WTC11 (cell line): ENCODE measurements around the gene TRIM43. TPM values are rescaled to one million over a fixed set of nuclear protein-coding genes. Genes with fewer than 3 reads are reported as not detected.

Source experiments
- ATAC-seq: fragments of 200-7000 bp; cut with Tn5 transposase; 2 replicates; pipeline ENCODE4 v1.10.0; 2021; ENCODE audit warnings: mild to moderate bottlenecking, moderate library complexity
- CTCF ChIA-PET: fragments of 300-600 bp; sonication (Branson Sonifier 250); formaldehyde crosslinking; loops from one replicate; lab custom pipeline; 2021; ENCODE audit warnings: antibody characterized with exemption; lab: Charles Lee
- POLR2A ChIA-PET: fragments of 350-600 bp; sonication (Branson Sonifier 250); formaldehyde crosslinking; loops from one replicate; lab custom pipeline; 2021; ENCODE audit warnings: antibody characterized with exemption; lab: Charles Lee
- DNase-seq: peaks from one replicate; pipeline ENCODE4 v3.0.0; 2021; ENCODE audit warnings: low spot score
- H3K27ac Mint-ChIP-seq: 2 replicates; pipeline ENCODE4 v1.8.0; 2021; ENCODE audit warnings: mixed read lengths
- H3K27me3 Mint-ChIP-seq: 2 replicates; pipeline ENCODE4 v1.8.0; 2021; ENCODE audit warnings: low read depth, mild to moderate bottlenecking, moderate library complexity, mixed read lengths
- H3K36me3 Mint-ChIP-seq: 2 replicates; pipeline ENCODE4 v1.8.0; 2021; ENCODE audit warnings: mixed read lengths
- H3K4me1 Mint-ChIP-seq: 2 replicates; pipeline ENCODE4 v1.8.0; 2022; ENCODE audit warnings: mixed read lengths
- H3K4me3 Mint-ChIP-seq: 2 replicates; pipeline ENCODE4 v1.8.0; 2021; ENCODE audit warnings: mild to moderate bottlenecking, moderate library complexity, mixed read lengths
- H3K9me3 Mint-ChIP-seq: 2 replicates; pipeline ENCODE4 v1.8.0; 2021; ENCODE audit warnings: mixed read lengths
- EMX1 ChIP-seq: fragments of 250-450 bp; sonication (Bioruptor Pico); IDR thresholded peaks from 2 replicates; pipeline ENCODE4 v1.8.0; 2021; ENCODE audit warnings: mild to moderate bottlenecking
- ESRRA ChIP-seq: sonication (generic); formaldehyde crosslinking; IDR thresholded peaks from 2 replicates; pipeline ENCODE4 v1.8.1; 2022; ENCODE audit warnings: mild to moderate bottlenecking, missing genetic modification reagents, borderline replicate concordance
- FOXJ3 ChIP-seq: sonication (generic); formaldehyde crosslinking; IDR thresholded peaks from 2 replicates; pipeline ENCODE4 v1.9.0; 2021; ENCODE audit warnings: missing genetic modification reagents, mild to moderate bottlenecking, borderline replicate concordance
- KAT7 ChIP-seq: sonication (generic); formaldehyde crosslinking; IDR thresholded peaks from 2 replicates; pipeline ENCODE4 v1.8.1; 2023; ENCODE audit warnings: missing genetic modification reagents, mild to moderate bottlenecking, borderline replicate concordance
- NFE2L1 ChIP-seq: sonication (generic); formaldehyde crosslinking; IDR thresholded peaks from 2 replicates; pipeline ENCODE4 v1.8.1; 2023; ENCODE audit warnings: missing genetic modification reagents
- OVOL2 ChIP-seq: fragments of 250-450 bp; sonication (Bioruptor Pico); IDR thresholded peaks from 2 replicates; pipeline ENCODE4 v1.9.0; 2021; ENCODE audit warnings: mild to moderate bottlenecking, borderline replicate concordance
- PRRX2 ChIP-seq: fragments of 250-450 bp; sonication (Bioruptor Pico); IDR thresholded peaks from 2 replicates; pipeline ENCODE4 v1.8.0; 2021; ENCODE audit warnings: mild to moderate bottlenecking
- RORB ChIP-seq: fragments of 250-450 bp; sonication (Bioruptor Pico); IDR thresholded peaks from 2 replicates; pipeline ENCODE4 v1.9.0; 2021; ENCODE audit warnings: mild to moderate bottlenecking
- SMAD3 ChIP-seq: sonication (generic); formaldehyde crosslinking; IDR thresholded peaks from 2 replicates; pipeline ENCODE4 v1.8.0; 2022; ENCODE audit warnings: missing genetic modification reagents, mild to moderate bottlenecking, borderline replicate concordance
- SMAD4 ChIP-seq: sonication (generic); formaldehyde crosslinking; IDR thresholded peaks from 2 replicates; pipeline ENCODE4 v1.8.0; 2022; ENCODE audit warnings: mild to moderate bottlenecking, missing genetic modification reagents
- TEAD4 ChIP-seq: sonication (generic); formaldehyde crosslinking; IDR thresholded peaks from 2 replicates; pipeline ENCODE4 v1.8.0; 2022; ENCODE audit warnings: mild to moderate bottlenecking, missing genetic modification reagents
- ZBTB21 ChIP-seq: sonication (generic); formaldehyde crosslinking; IDR thresholded peaks from 2 replicates; pipeline ENCODE4 v1.8.1; 2023; ENCODE audit warnings: mild to moderate bottlenecking, missing genetic modification reagents, borderline replicate concordance
- ZNF232 ChIP-seq: sonication (generic); formaldehyde crosslinking; IDR thresholded peaks from 2 replicates; pipeline ENCODE4 v1.8.0; 2022; ENCODE audit warnings: mild to moderate bottlenecking, missing genetic modification reagents
- total RNA-seq: library from RNA; stranded (reverse); gene quantifications from 3 replicates; pipeline ENCODE4 v1.2.3, GENCODE V29; 2021
- TF ChIP-seq, protein P1 (sequence below): fragments of 250-450 bp; sonication (Bioruptor Pico); IDR thresholded peaks from 2 replicates; pipeline ENCODE4 v1.9.0; 2021; ENCODE audit warnings: mild to moderate bottlenecking
- TF ChIP-seq, protein P2 (sequence below): sonication (generic); formaldehyde crosslinking; IDR thresholded peaks from 2 replicates; pipeline ENCODE4 v1.8.1; 2023; ENCODE audit warnings: mild to moderate bottlenecking, missing genetic modification reagents
- TF ChIP-seq, protein P3 (sequence below): sonication (generic); formaldehyde crosslinking; IDR thresholded peaks from 2 replicates; pipeline ENCODE4 v1.8.1; 2022; ENCODE audit warnings: low read depth, mild to moderate bottlenecking, moderate library complexity, missing genetic modification reagents, borderline replicate concordance
- TF ChIP-seq, protein P4 (sequence below): fragments of 250-450 bp; sonication (Bioruptor Pico); IDR thresholded peaks from 2 replicates; pipeline ENCODE4 v1.9.0; 2021; ENCODE audit warnings: mild to moderate bottlenecking
- TF ChIP-seq, protein P5 (sequence below): sonication (generic); formaldehyde crosslinking; conservative IDR thresholded peaks from 2 replicates; pipeline ENCODE4 v1.8.1; 2022; ENCODE audit warnings: mild to moderate bottlenecking, missing genetic modification reagents
- TF ChIP-seq, protein P6 (sequence below): sonication (generic); formaldehyde crosslinking; IDR thresholded peaks from 2 replicates; pipeline ENCODE4 v1.8.0; 2023; ENCODE audit warnings: mild to moderate bottlenecking, missing genetic modification reagents
- TF ChIP-seq, protein P7 (sequence below): fragments of 200-600 bp; IDR thresholded peaks from 2 replicates; pipeline ENCODE4 v1.8.0; 2022; ENCODE audit warnings: antibody characterized with exemption
- TF ChIP-seq, protein P8 (sequence below): sonication (generic); formaldehyde crosslinking; IDR thresholded peaks from 2 replicates; pipeline ENCODE4 v1.8.1; 2022; ENCODE audit warnings: low read depth, missing genetic modification reagents, borderline replicate concordance
- TF ChIP-seq, protein P9 (sequence below): sonication (generic); formaldehyde crosslinking; IDR thresholded peaks from 2 replicates; pipeline ENCODE4 v1.8.0; 2022; ENCODE audit warnings: mild to moderate bottlenecking, missing genetic modification reagents

TRIM43 gene
- total RNA-seq, 1 experiment from 2014 or later, result not detected

DNA sequence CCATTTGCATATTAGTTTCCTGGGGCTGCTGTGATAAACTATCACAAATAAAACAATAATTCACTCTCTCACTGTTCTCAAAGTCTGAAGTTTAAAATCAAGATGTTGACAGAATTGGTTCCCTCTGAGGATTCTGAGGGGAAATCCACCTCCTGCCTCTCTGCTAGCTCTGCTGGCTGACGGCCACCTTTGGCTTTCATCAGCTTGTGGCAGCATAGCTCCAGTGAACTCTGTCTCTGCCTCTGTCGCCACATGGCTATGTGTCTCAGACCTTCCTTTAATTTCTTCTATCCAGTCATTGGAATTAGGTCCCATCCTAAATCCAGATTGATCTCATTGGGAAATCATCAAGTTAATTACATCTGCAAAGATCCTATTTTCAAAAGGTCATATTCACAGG is 38.9 kb upstream of the TRIM43 start:
- Mint-ChIP-seq H3K4me3 (no peak overlapping the region), H3K36me3 (no peaks in the 10 kb centered on the region), H3K27me3 (no peaks in the 10 kb centered on the region), H3K4me1 (no peaks in the 10 kb centered on the region), H3K27ac (no peak overlapping the region), H3K9me3 (no peaks in the 10 kb centered on the region)
- DNase-seq (no peak), ATAC-seq (no peak)
- TF ChIP-seq, protein P1, sequence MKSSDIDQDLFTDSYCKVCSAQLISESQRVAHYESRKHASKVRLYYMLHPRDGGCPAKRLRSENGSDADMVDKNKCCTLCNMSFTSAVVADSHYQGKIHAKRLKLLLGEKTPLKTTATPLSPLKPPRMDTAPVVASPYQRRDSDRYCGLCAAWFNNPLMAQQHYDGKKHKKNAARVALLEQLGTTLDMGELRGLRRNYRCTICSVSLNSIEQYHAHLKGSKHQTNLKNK, result no peak
- TF ChIP-seq, protein P2, sequence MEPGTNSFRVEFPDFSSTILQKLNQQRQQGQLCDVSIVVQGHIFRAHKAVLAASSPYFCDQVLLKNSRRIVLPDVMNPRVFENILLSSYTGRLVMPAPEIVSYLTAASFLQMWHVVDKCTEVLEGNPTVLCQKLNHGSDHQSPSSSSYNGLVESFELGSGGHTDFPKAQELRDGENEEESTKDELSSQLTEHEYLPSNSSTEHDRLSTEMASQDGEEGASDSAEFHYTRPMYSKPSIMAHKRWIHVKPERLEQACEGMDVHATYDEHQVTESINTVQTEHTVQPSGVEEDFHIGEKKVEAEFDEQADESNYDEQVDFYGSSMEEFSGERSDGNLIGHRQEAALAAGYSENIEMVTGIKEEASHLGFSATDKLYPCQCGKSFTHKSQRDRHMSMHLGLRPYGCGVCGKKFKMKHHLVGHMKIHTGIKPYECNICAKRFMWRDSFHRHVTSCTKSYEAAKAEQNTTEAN (CRISPR knock-in tag), result no peak
- no peak for TF ChIP-seq PRRX2 (CRISPR knock-in tag)
- TF ChIP-seq SMAD4 (CRISPR knock-in tag), result no peak
- TF ChIP-seq, protein P3, sequence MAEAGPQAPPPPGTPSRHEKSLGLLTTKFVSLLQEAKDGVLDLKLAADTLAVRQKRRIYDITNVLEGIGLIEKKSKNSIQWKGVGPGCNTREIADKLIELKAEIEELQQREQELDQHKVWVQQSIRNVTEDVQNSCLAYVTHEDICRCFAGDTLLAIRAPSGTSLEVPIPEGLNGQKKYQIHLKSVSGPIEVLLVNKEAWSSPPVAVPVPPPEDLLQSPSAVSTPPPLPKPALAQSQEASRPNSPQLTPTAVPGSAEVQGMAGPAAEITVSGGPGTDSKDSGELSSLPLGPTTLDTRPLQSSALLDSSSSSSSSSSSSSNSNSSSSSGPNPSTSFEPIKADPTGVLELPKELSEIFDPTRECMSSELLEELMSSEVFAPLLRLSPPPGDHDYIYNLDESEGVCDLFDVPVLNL (CRISPR knock-in tag), result no peak
- TF ChIP-seq, protein P4, sequence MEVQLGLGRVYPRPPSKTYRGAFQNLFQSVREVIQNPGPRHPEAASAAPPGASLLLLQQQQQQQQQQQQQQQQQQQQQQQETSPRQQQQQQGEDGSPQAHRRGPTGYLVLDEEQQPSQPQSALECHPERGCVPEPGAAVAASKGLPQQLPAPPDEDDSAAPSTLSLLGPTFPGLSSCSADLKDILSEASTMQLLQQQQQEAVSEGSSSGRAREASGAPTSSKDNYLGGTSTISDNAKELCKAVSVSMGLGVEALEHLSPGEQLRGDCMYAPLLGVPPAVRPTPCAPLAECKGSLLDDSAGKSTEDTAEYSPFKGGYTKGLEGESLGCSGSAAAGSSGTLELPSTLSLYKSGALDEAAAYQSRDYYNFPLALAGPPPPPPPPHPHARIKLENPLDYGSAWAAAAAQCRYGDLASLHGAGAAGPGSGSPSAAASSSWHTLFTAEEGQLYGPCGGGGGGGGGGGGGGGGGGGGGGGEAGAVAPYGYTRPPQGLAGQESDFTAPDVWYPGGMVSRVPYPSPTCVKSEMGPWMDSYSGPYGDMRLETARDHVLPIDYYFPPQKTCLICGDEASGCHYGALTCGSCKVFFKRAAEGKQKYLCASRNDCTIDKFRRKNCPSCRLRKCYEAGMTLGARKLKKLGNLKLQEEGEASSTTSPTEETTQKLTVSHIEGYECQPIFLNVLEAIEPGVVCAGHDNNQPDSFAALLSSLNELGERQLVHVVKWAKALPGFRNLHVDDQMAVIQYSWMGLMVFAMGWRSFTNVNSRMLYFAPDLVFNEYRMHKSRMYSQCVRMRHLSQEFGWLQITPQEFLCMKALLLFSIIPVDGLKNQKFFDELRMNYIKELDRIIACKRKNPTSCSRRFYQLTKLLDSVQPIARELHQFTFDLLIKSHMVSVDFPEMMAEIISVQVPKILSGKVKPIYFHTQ, result no peak
- no peak for TF ChIP-seq EMX1
- TF ChIP-seq, protein P5, sequence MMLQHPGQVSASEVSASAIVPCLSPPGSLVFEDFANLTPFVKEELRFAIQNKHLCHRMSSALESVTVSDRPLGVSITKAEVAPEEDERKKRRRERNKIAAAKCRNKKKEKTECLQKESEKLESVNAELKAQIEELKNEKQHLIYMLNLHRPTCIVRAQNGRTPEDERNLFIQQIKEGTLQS (CRISPR knock-in tag), result no peak
- TF ChIP-seq, protein P6, sequence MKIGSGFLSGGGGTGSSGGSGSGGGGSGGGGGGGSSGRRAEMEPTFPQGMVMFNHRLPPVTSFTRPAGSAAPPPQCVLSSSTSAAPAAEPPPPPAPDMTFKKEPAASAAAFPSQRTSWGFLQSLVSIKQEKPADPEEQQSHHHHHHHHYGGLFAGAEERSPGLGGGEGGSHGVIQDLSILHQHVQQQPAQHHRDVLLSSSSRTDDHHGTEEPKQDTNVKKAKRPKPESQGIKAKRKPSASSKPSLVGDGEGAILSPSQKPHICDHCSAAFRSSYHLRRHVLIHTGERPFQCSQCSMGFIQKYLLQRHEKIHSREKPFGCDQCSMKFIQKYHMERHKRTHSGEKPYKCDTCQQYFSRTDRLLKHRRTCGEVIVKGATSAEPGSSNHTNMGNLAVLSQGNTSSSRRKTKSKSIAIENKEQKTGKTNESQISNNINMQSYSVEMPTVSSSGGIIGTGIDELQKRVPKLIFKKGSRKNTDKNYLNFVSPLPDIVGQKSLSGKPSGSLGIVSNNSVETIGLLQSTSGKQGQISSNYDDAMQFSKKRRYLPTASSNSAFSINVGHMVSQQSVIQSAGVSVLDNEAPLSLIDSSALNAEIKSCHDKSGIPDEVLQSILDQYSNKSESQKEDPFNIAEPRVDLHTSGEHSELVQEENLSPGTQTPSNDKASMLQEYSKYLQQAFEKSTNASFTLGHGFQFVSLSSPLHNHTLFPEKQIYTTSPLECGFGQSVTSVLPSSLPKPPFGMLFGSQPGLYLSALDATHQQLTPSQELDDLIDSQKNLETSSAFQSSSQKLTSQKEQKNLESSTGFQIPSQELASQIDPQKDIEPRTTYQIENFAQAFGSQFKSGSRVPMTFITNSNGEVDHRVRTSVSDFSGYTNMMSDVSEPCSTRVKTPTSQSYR (CRISPR knock-in tag), result no peak
- TF ChIP-seq OVOL2 (CRISPR knock-in tag), result no peak
- no peak for TF ChIP-seq SMAD3 (CRISPR knock-in tag)
- no peak for TF ChIP-seq ZBTB21 (CRISPR knock-in tag)
- ChIA-PET CTCF (interaction anchor here (0.6 to 1.5 kb wide), 2 partner anchors 164 to 471 kb away, joined by 4 to 6 read pairs; no protein-coding TSS in a partner anchor), POLR2A (no interaction called here)

DNA sequence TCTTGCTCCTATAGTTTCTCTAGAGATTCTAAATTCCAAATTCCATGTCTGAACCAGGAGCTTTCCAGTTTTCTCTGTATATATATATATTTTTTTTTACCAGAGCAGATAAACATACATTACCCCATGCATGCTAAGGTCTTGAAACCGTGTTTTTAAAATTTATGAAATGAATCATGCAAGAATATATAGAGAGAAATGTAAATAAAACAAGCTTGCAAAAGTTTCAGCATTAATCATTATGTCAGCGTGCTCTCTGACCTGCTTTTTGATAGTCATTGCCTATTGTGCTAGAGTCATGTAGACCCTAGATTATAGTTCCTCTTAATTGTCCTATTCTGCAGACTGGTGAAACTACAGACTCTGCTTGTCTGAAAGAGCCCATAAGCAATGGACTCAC is 22.6 kb upstream of the TRIM43 start:
- ChIA-PET POLR2A (no interaction called here), CTCF (interaction anchor here (0.6 to 1.1 kb wide), 2 partner anchors 180 to 375 kb away, joined by 3 read pairs; no protein-coding TSS in a partner anchor)
- no peak for ATAC-seq
- peaks cover 8% of the 10 kb centered on the region for H3K27me3 Mint-ChIP-seq
- H3K27ac Mint-ChIP-seq, result no peak overlapping the region
- H3K36me3 Mint-ChIP-seq, result no peaks in the 10 kb centered on the region
- no peak for DNase-seq
- no peaks in the 10 kb centered on the region for H3K9me3 Mint-ChIP-seq
- H3K4me3 Mint-ChIP-seq, result no peak overlapping the region
- H3K4me1 Mint-ChIP-seq, result no peaks in the 10 kb centered on the region
- TF ChIP-seq RORB (CRISPR knock-in tag), result no peak
- TF ChIP-seq ESRRA (CRISPR knock-in tag), result no peak
- TF ChIP-seq KAT7 (CRISPR knock-in tag), result no peak
- TF ChIP-seq ZNF232 (CRISPR knock-in tag), result no peak
- no peak for TF ChIP-seq FOXJ3 (CRISPR knock-in tag)
- TF ChIP-seq, protein P7, sequence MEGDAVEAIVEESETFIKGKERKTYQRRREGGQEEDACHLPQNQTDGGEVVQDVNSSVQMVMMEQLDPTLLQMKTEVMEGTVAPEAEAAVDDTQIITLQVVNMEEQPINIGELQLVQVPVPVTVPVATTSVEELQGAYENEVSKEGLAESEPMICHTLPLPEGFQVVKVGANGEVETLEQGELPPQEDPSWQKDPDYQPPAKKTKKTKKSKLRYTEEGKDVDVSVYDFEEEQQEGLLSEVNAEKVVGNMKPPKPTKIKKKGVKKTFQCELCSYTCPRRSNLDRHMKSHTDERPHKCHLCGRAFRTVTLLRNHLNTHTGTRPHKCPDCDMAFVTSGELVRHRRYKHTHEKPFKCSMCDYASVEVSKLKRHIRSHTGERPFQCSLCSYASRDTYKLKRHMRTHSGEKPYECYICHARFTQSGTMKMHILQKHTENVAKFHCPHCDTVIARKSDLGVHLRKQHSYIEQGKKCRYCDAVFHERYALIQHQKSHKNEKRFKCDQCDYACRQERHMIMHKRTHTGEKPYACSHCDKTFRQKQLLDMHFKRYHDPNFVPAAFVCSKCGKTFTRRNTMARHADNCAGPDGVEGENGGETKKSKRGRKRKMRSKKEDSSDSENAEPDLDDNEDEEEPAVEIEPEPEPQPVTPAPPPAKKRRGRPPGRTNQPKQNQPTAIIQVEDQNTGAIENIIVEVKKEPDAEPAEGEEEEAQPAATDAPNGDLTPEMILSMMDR, result no peak
- no peak for TF ChIP-seq TEAD4 (CRISPR knock-in tag)
- no peak for TF ChIP-seq PRRX2 (CRISPR knock-in tag)
- TF ChIP-seq, protein P8, sequence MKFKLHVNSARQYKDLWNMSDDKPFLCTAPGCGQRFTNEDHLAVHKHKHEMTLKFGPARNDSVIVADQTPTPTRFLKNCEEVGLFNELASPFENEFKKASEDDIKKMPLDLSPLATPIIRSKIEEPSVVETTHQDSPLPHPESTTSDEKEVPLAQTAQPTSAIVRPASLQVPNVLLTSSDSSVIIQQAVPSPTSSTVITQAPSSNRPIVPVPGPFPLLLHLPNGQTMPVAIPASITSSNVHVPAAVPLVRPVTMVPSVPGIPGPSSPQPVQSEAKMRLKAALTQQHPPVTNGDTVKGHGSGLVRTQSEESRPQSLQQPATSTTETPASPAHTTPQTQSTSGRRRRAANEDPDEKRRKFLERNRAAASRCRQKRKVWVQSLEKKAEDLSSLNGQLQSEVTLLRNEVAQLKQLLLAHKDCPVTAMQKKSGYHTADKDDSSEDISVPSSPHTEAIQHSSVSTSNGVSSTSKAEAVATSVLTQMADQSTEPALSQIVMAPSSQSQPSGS (CRISPR knock-in tag), result no peak
- TF ChIP-seq, protein P9, sequence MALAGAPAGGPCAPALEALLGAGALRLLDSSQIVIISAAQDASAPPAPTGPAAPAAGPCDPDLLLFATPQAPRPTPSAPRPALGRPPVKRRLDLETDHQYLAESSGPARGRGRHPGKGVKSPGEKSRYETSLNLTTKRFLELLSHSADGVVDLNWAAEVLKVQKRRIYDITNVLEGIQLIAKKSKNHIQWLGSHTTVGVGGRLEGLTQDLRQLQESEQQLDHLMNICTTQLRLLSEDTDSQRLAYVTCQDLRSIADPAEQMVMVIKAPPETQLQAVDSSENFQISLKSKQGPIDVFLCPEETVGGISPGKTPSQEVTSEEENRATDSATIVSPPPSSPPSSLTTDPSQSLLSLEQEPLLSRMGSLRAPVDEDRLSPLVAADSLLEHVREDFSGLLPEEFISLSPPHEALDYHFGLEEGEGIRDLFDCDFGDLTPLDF, result no peak
- no peak for TF ChIP-seq NFE2L1
